Mesodermal cell (in vitro differentiated cells): ENCODE results near the gene ZNF30.
"Not testable (repeated sequence)": the region's sequence is repeated elsewhere in the genome, so short reads cannot be mapped to it uniquely, and the experiment has no call there.

Source experiments
- H3K27ac ChIP-seq: 2 replicates; pipeline ENCODE4 v1.7.0; 2013; ENCODE audit warnings: mild to moderate bottlenecking, low read depth, low read length, moderate library complexity; ENCODE audit not compliant: severe bottlenecking
- H3K36me3 ChIP-seq: 2 replicates; pipeline ENCODE4 v1.7.1; 2013; ENCODE audit warnings: mild to moderate bottlenecking, low read length, moderate library complexity; ENCODE audit not compliant: control insufficient read depth, insufficient read depth
- H3K4me1 ChIP-seq: one replicate; pipeline ENCODE4 v1.7.1; 2013; ENCODE audit warnings: mild to moderate bottlenecking, low read length; ENCODE audit not compliant: insufficient read depth, control insufficient read depth, poor library complexity, severe bottlenecking
- H3K4me3 ChIP-seq: 2 replicates; pipeline ENCODE4 v1.7.0; 2013; ENCODE audit warnings: low read length, control low read depth, mild to moderate bottlenecking; ENCODE audit not compliant: insufficient read depth, poor library complexity, severe bottlenecking; ENCODE audit errors: extremely low read depth
- H3K9me3 ChIP-seq: 2 replicates; pipeline ENCODE4 v1.7.1; 2013; ENCODE audit warnings: mild to moderate bottlenecking, low read length, moderate library complexity; ENCODE audit not compliant: control insufficient read depth
- WGBS, 2 experiments: methylation state at CpG; one replicate each; pipeline ENCODE4 v1.1.5; 2013; ENCODE audit warnings: missing lambda C conversion rate in 2 of 2; ENCODE audit not compliant: insufficient coverage in 2 of 2; 5-methylcytosine and 5-hydroxymethylcytosine counted together

ZNF30 gene

DNA sequence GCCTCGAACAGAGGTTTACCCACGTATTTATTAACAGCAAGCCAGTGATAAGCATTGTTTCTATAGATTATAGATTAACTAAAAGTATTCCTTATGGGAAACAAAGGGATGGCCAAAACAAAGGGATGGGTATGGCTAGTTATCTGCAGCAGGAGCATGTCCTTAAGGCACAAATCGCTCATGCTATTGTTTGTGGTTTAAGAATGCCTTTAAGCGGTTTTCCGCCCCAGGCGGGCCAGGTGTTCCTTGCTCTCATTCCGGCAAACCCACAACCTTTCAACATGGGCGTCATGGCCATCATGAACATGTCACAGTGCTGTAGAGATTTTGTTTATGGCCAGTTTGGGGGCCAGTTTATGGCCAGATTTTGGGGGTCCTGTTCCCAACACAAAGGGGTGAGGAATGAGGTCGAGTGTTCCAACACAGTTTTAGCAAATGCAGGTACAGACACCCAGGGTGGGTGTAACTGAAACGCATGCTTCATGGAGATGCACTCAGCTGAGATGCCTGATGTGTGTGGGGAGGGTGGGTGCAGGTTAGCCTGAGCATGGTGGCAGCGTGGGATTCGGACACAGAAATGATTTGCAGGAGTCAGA lies 43.6 kb downstream of the ZNF30 start:
- H3K27ac ChIP-seq, H3K4me1 ChIP-seq, H3K36me3 ChIP-seq, H3K4me3 ChIP-seq: not testable (repeated sequence)
- peaks cover 24% of the 10 kb centered on the region for H3K9me3 ChIP-seq
- 88% methylated on average over 4 to 10 of the region's 12 CpGs for WGBS, 2 experiments

DNA sequence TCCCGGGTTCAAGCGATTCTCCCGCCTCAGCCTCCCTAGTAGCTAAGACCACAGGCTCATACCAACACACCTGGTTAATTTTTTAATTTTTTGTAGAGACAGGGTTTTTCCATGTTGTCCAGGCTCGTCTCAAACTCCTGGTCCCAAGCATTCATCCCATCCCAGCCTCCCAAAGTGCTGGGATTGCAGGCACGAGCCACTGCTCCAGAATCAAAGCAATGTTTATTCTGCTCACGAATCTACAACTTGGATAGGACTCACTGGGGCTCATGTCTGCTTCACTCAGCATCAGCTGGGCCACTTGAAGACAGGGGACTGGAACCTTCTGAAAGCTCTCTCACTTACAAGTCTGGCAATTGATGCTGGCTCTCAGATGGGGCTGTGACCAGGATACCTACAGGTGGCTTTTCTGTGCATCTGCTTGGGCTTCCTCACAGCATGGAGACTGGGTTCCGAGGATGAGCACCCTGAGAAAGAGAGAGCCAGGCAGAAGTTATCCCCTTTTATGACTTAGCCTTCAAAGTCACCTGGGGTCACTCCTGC lies 45.5 kb downstream of the ZNF30 start:
- Histone ChIP-seq H3K4me3 (no peak overlapping the region), H3K4me1 (peaks cover 4% of the 10 kb centered on the region), H3K27ac (no peak overlapping the region), H3K36me3 (no peaks in the 10 kb centered on the region), H3K9me3 (peaks cover 28% of the 10 kb centered on the region)
- 82 to 88% methylated on average over 4 of the region's 7 CpGs for WGBS, 2 experiments

DNA sequence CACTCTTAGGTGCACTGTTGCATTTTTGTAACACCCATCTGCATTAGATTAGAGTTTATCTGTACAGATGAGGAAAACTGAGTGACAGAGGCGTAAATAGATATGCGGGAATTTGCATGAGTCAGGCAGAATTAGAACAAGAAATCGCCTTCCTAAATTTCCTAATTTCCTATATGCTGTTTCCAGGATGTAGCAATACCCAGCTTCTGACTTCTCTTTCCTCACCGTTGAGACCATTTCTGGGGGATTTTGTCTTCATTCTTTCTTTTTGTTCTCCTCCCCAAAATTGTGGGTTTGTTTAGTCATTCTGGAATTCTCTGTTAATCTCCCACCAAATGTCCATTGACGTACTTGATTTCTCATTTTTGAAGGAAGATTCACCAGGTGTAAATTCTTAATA lies 47.9 kb downstream of the ZNF30 start:
- 100% methylated on average over 2 of the region's 5 CpGs; no CpG with 5 or more reads in 1 of the 2 experiments for WGBS, 2 experiments
- Histone ChIP-seq H3K27ac (no peak overlapping the region), H3K9me3 (peaks cover 12% of the 10 kb centered on the region), H3K4me3 (no peak overlapping the region), H3K4me1 (peaks cover 4% of the 10 kb centered on the region), H3K36me3 (no peaks in the 10 kb centered on the region)

DNA sequence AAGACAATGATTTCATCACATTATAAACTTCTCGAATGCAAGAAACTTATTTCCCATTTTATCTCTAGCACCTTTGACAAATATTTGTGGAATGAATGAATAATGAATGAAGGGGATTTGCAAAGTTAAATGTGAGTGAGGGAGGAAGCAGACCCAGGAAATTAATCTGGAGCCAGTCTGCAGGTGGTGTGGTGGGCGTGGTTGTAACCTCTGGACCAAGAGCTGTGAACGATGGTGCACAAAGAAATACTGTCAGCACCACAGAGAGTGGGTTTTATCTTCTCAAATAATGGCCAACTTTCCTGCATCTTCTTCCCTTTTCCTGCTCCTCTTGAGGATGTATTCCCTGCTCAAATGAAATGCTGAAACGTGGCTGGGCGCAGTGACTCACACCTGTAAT lies 48.4 kb downstream of the ZNF30 start:
- Histone ChIP-seq H3K4me1 (peaks cover 4% of the 10 kb centered on the region), H3K27ac (no peak overlapping the region), H3K4me3 (no peak overlapping the region), H3K36me3 (no peaks in the 10 kb centered on the region), H3K9me3 (peaks cover 9% of the 10 kb centered on the region)
- 78 to 88% methylated on average over 4 of the region's 5 CpGs for WGBS, 2 experiments

DNA sequence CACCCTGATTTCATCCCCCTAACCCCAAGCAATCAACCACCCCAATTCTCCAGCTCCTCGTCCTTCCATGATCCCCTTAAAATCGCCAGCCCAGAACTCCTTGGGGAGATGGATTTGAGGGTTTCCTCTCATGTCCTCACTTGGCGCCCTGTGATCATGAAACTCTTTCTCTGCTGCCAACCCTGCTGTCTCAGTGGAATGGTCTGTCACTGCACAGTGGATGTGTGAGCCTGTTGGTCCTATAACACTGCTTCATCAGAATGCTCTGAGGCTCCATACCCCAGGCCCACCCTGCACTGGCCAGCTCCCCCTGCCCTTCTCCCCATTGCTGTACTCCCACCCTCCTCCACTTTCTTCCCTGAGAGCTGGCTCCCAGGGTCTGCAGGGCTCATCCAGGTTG lies 49.9 kb downstream of the ZNF30 start:
- 96% methylated on average over 2 of the region's 3 CpGs; no CpG with 5 or more reads in 1 of the 2 experiments for WGBS, 2 experiments
- peaks cover 9% of the 10 kb centered on the region for H3K9me3 ChIP-seq
- H3K4me1 ChIP-seq = peaks cover 4% of the 10 kb centered on the region
- H3K4me3 ChIP-seq = no peak overlapping the region
- H3K36me3 ChIP-seq = no peaks in the 10 kb centered on the region
- H3K27ac ChIP-seq = no peak overlapping the region

DNA sequence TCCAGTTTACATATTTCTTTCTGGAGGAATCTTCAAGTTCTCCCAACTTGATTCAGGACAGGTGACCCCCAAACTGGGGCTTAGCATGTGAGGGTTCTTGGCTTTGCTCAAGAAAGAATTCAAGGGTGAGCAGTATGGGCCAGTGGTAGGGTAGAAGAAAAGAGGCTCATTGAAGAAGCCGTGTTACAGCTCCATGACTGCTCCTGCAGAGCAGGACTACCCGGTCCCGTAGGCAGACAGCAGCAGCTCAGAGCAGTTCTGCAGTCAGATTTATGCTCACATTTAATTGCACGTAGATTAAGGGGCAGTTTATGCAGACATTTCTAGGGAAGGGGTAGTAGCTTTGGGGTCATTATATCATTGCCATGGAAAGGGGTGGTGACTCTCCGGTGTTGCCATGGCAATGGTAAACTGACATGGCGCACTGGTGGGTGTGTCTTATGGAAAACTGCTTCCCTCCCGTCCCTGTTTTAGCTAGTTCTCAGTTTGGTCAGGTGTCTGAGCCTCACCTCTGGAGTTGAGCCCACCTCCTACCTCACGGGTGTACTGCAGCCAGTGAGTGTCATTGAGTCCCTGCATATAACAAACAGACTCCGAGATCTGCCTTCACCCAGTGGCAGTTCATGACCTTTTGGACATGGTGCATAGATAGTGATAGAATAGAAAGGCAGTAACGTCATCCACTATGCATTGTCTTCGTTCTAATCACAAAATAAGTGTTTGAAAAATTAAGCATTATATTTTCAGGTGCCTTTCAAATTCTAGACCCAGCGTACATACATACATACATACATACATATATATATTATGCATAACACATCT lies 53.3 kb downstream of the ZNF30 start:
- WGBS, 2 experiments = 79 to 86% methylated on average over 7 to 10 of the region's 12 CpGs
- Histone ChIP-seq H3K4me1 (no peaks in the 10 kb centered on the region), H3K9me3 (peaks cover 9% of the 10 kb centered on the region), H3K27ac (no peak overlapping the region), H3K36me3 (no peaks in the 10 kb centered on the region), H3K4me3 (no peak overlapping the region)

DNA sequence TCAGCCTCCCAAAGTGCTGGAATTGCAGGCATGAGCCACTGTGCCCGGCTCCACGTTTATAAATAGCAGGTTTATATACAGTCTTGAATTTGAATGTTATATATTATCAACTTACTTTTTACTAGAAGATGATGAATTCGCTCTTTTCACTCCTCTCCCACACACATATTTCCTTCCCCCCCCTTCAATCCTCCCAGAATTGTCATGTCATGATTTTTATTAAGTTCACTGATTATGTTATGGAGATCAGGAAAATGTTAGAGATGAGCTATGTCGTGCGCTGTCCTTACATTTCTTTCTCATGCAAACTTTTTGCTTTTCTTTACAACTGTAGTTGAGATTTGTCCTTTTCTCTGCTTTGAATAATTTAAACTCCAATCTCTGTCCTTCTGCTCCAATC lies 55.6 kb downstream of the ZNF30 start:
- no CpG with 5 or more reads among the region's 5 CpGs for WGBS, 2 experiments
- H3K36me3 ChIP-seq = no peaks in the 10 kb centered on the region
- H3K27ac ChIP-seq = no peak overlapping the region
- no peaks in the 10 kb centered on the region for H3K4me1 ChIP-seq
- no peaks in the 10 kb centered on the region for H3K9me3 ChIP-seq
- no peak overlapping the region for H3K4me3 ChIP-seq

DNA sequence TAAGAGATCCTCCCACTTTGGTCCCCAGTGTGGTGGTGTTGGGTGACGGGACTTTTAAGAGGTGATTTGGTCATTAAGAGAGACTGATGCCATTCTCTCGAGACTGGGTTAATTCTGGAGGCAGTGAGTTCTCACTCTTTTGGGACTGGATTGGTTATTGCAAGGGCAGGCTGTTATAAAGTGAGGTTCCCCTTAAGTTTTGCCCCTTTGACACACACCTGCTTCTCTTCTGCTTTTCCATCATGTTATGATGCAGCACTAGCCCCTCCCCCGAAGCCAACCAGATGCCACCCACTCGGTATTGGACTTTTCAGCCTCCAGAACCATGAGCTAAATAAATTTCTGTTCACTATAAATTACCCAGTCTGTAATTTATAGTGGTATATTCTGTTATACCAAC lies 57.1 kb downstream of the ZNF30 start:
- Histone ChIP-seq H3K4me1 (no peaks in the 10 kb centered on the region), H3K4me3 (no peak overlapping the region), H3K9me3 (no peaks in the 10 kb centered on the region), H3K27ac (no peak overlapping the region), H3K36me3 (no peaks in the 10 kb centered on the region)
- 100% methylated on average over 2 of the region's 4 CpGs for WGBS, 2 experiments

DNA sequence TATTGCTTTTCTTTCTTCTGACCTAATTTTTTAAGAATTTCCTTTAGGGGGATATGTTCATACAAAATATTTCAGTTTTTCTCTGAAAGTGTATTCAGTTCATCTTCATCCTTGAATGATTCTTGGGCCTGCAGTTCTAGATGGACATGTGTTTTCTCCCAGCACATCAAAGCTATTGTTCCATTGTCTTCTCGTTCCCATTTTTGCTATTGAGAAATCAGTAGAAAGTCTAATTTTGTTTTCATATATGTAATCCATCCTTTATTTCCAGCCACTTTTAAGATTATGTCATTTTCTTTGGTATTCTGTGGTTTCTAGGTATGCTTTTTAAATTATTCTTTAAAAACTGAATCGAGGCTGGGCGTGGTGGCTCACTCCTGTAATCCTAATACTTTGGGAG lies 57.6 kb downstream of the ZNF30 start:
- Histone ChIP-seq H3K9me3 (no peaks in the 10 kb centered on the region), H3K4me3 (no peak overlapping the region), H3K27ac (no peak overlapping the region), H3K36me3 (no peaks in the 10 kb centered on the region), H3K4me1 (no peaks in the 10 kb centered on the region)
- WGBS, 2 experiments = no CpG with 5 or more reads among the region's 3 CpGs

DNA sequence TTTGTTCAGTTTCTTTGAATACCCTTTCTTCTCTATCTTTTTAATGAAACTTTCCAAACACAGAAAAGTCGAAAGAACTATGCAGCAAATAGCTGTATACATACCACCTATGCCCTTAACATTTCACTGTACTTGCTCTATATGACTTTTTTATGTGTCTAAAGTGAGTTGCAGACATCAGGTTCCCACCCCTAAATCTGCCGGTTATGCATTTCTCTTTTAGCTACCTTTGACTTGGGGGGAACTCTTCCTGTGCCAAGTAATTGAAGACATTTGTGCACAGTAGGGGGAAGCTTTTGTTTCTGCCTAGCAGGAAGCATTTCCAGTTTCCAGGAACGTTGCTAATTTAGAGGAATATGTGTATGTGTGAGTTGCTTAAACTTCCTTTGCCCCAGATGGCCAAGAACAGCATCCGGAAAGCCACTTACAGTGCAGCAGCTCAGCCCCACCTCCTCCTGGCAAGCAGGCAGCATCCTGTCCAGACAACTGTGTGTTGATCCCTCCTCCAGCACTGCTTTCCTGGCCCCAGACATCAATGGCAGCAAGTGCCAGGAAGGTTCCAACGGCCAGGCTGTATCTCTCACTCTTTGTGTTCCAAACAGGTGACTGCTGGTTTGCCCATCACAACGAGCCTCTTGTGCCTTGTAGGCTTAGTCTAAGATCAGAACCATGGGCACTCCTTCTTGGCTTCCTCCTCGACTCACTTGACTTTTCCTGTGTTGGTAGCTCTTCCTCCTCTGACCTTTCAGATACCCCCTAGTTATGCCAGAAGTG lies 58.7 kb downstream of the ZNF30 start:
- H3K27ac ChIP-seq = no peak overlapping the region
- H3K4me1 ChIP-seq = no peaks in the 10 kb centered on the region
- 45 to 67% methylated on average over 3 to 6 of the region's 7 CpGs for WGBS, 2 experiments
- H3K36me3 ChIP-seq = no peaks in the 10 kb centered on the region
- no peaks in the 10 kb centered on the region for H3K9me3 ChIP-seq
- no peak overlapping the region for H3K4me3 ChIP-seq
